Cardiac septum (tissue), 1 donor: Measurements from ENCODE around the gene SLC29A1. TPM values are rescaled to one million over a fixed set of nuclear protein-coding genes. Genes with fewer than 3 reads are reported as not detected.

Source experiments
- DNase-seq: peaks from one replicate; pipeline ENCODE4 v3.0.0-alpha.2; 2020; ENCODE audit warnings: low spot score
- intact Hi-C: fragments of 100-400 bp; cut with DNase I; formaldehyde crosslinking; loops from one replicate; pipeline ENCODE4 v1.14.0; 2022
- total RNA-seq: library from RNA; stranded (reverse); fragmentation: NEBNext Ultra II Directional; extraction: Animal tissue kit (Norgen Biotek cat#: 25700); gene quantifications from one replicate; pipeline ENCODE4 v1.2.1, GENCODE V29; 2021
- donor health status: DM: no; HTN: no; CAD: no.

SLC29A1 gene
- total RNA-seq, 1 donor from 2014 or later = 105 TPM

- intact Hi-C loops = loop anchor here (10.0 kb wide), 1 partner anchor 445 kb away; the partner anchor contains the start of gene VEGFA
- DNase-seq = peak; percentile 77
Measured at GRCh38 chr6:44219815-44220784, 3.3 kb upstream of the SLC29A1 start.

- intact Hi-C loops = loop anchor here (1.0 to 10.0 kb wide), 3 partner anchors 13 to 446 kb away; partner anchors contain the start of genes HSP90AB1 and VEGFA
- no peak for DNase-seq
Measured at GRCh38 chr6:44220913-44221290, 2.5 kb upstream of the SLC29A1 start.

- intact Hi-C loops = loop anchor here (1.0 to 10.0 kb wide), 3 partner anchors 13 to 447 kb away; partner anchors contain the start of genes HSP90AB1 and VEGFA
Measured at GRCh38 chr6:44221291-44221960, 2.0 kb upstream of the SLC29A1 start.

GRCh38 chr6:44221961-44222335 lies 1.4 kb upstream of the SLC29A1 start:
- DNase-seq = no peak
- intact Hi-C loops = loop anchor here (1.0 to 10.0 kb wide), 3 partner anchors 12 to 447 kb away; partner anchors contain the start of genes HSP90AB1 and VEGFA

More at GRCh38 chr6:44221291-44221960, 2.0 kb upstream of the SLC29A1 start:
- peak; percentile 95 for DNase-seq

GRCh38 chr6:44222486-44223318 lies 693 bp upstream of the SLC29A1 start:
- DNase-seq = peak; percentile 74
- intact Hi-C loops = loop anchor here (10.0 kb wide), 1 partner anchor 448 kb away; the partner anchor contains the start of gene VEGFA

- intact Hi-C loops = loop anchor here (10.0 kb wide), 1 partner anchor 449 kb away; the partner anchor contains the start of gene VEGFA
- DNase-seq = peak; percentile 76
Measured at GRCh38 chr6:44224029-44224964, 902 bp downstream of the SLC29A1 start.

GRCh38 chr6:44224965-44225305 lies 1.5 kb downstream of the SLC29A1 start:
- DNase-seq = no peak
- intact Hi-C loops = loop anchor here (10.0 kb wide), 1 partner anchor 450 kb away; the partner anchor contains the start of gene VEGFA

GRCh38 chr6:44225579-44226325 lies 2.4 kb downstream of the SLC29A1 start:
- intact Hi-C loops = loop anchor here (10.0 kb wide), 1 partner anchor 451 kb away; the partner anchor contains the start of gene VEGFA
- DNase-seq = peak; percentile 71

GRCh38 chr6:44226368-44227147 lies 3.2 kb downstream of the SLC29A1 start:
- intact Hi-C loops = loop anchor here (10.0 kb wide), 1 partner anchor 452 kb away; the partner anchor contains the start of gene VEGFA
- DNase-seq = peak; percentile 81

GRCh38 chr6:44227148-44227793 lies 3.9 kb downstream of the SLC29A1 start:
- DNase-seq = peak; percentile 69

GRCh38 chr6:44228031-44228430 lies 4.6 kb downstream of the SLC29A1 start:
- peak; percentile 67 for DNase-seq
- intact Hi-C loops = loop anchor here (10.0 kb wide), 1 partner anchor 453 kb away; the partner anchor contains the start of gene VEGFA

More at GRCh38 chr6:44227148-44227793, 3.9 kb downstream of the SLC29A1 start:
- intact Hi-C loops = loop anchor here (10.0 kb wide), 1 partner anchor 452 kb away; the partner anchor contains the start of gene VEGFA

- intact Hi-C loops = loop anchor here (10.0 kb wide), 1 partner anchor 454 kb away; the partner anchor contains the start of gene VEGFA
- no peak for DNase-seq
Measured at GRCh38 chr6:44228433-44228832, 5.0 kb downstream of the SLC29A1 start.

GRCh38 chr6:44228836-44229235 lies 5.4 kb downstream of the SLC29A1 start:
- no peak for DNase-seq
- intact Hi-C loops = loop anchor here (10.0 kb wide), 1 partner anchor 454 kb away; the partner anchor contains the start of gene VEGFA

GRCh38 chr6:44229376-44230033 lies 6.1 kb downstream of the SLC29A1 start:
- peak; percentile 73 for DNase-seq
- intact Hi-C loops = loop anchor here (10.0 kb wide), 1 partner anchor 455 kb away; the partner anchor contains the start of gene VEGFA
